CD14-positive monocyte (primary cell): ENCODE results near the gene OPN4. TPM values are rescaled to one million over a fixed set of nuclear protein-coding genes. Genes with fewer than 3 reads are reported as not detected.

Experiments used
- DNase-seq, 3 donors: peaks; one replicate each; pipeline ENCODE4 v3.0.0-alpha.2; 2011 to 2022
- H2AFZ ChIP-seq: 2 replicates; pipeline ENCODE4 v1.6.0; 2012; ENCODE audit warnings: mild to moderate bottlenecking, low read depth, low read length, inconsistent platforms; ENCODE audit not compliant: insufficient read depth, poor library complexity, severe bottlenecking
- H3K27ac ChIP-seq, 2 donors: 1 replicate in 1 of 2; 2 replicates in 1 of 2; pipeline ENCODE4 v1.5.1; 2012 to 2013; ENCODE audit warnings: low read length in 2 of 2, control low read depth in 1 of 2, inconsistent platforms in 1 of 2, low read depth in 1 of 2, mild to moderate bottlenecking in 1 of 2
- H3K27me3 ChIP-seq, 2 donors: one replicate each; pipeline versions ENCODE4 v1.6.0 to v1.6.1; 2011 to 2013; ENCODE audit warnings: low read length in 2 of 2; ENCODE audit not compliant: control insufficient read depth in 2 of 2, insufficient read depth in 2 of 2
- H3K36me3 ChIP-seq, 2 donors: replicated peaks in 1 of 2; 1 replicate in 1 of 2; 2 replicates in 1 of 2; pipeline versions ENCODE4 v1.5.1 to v1.6.1; 2012 to 2013; ENCODE audit warnings: low read length in 2 of 2, control low read depth in 1 of 2, inconsistent platforms in 1 of 2, mild to moderate bottlenecking in 1 of 2; ENCODE audit not compliant: insufficient read depth in 2 of 2, control insufficient read depth in 1 of 2
- H3K4me1 ChIP-seq, 2 donors: 1 replicate in 1 of 2; 2 replicates in 1 of 2; pipeline versions ENCODE4 v1.5.1 to v1.6.1; 2012 to 2013; ENCODE audit warnings: low read length in 2 of 2, control low read depth in 1 of 2, inconsistent platforms in 1 of 2, mild to moderate bottlenecking in 1 of 2, moderate library complexity in 1 of 2; ENCODE audit not compliant: insufficient read depth in 2 of 2, control insufficient read depth in 1 of 2
- H3K4me2 ChIP-seq: replicated peaks from 2 replicates; pipeline ENCODE3; 2012; ENCODE audit warnings: low read length, moderate library complexity, mild to moderate bottlenecking; ENCODE audit not compliant: poor library complexity, severe bottlenecking; ENCODE audit errors: extremely low read depth
- H3K4me3 ChIP-seq, 3 experiments: fragments of 200-600 bp in 1 of 3; sonication (generic) in 1 of 3; replicated peaks in 1 of 3; 1 replicate in 2 of 3; 2 replicates in 1 of 3; pipeline ENCODE4 v1.5.1; 2011 to 2013; ENCODE audit warnings: low read length in 3 of 3, mild to moderate bottlenecking in 3 of 3, control low read depth in 2 of 3, low read depth in 2 of 3, inconsistent platforms in 1 of 3, moderate library complexity in 1 of 3
- H3K79me2 ChIP-seq: 2 replicates; pipeline ENCODE4 v1.6.0; 2012; ENCODE audit warnings: mild to moderate bottlenecking, control low read depth, inconsistent platforms, low read length, moderate library complexity; ENCODE audit not compliant: insufficient read depth
- H3K9ac ChIP-seq: 2 replicates; pipeline ENCODE4 v1.6.0; 2017; ENCODE audit warnings: low read length, mild to moderate bottlenecking; ENCODE audit not compliant: insufficient read depth, poor library complexity, severe bottlenecking
- H3K9me3 ChIP-seq, 2 donors: replicated peaks in 1 of 2; 1 replicate in 1 of 2; 2 replicates in 1 of 2; pipeline versions ENCODE4 v1.5.1 to v1.6.1; 2012 to 2013; ENCODE audit warnings: low read length in 2 of 2, control low read depth in 1 of 2; ENCODE audit not compliant: control insufficient read depth in 1 of 2, insufficient read depth in 1 of 2
- H4K20me1 ChIP-seq: 2 replicates; pipeline ENCODE4 v1.6.0; 2012; ENCODE audit warnings: mild to moderate bottlenecking, low read length, control low read depth, moderate library complexity; ENCODE audit not compliant: insufficient read depth
- H3K27ac Mint-ChIP-seq, 7 donors: one replicate each; pipeline ENCODE4 v1.8.0; 2020; ENCODE audit warnings: mild to moderate bottlenecking in 7 of 7, mixed read lengths in 7 of 7, moderate library complexity in 6 of 7, inconsistent platforms in 2 of 7
- H3K27me3 Mint-ChIP-seq, 3 donors: one replicate each; pipeline ENCODE4 v1.8.0; 2021 to 2022; ENCODE audit warnings: low read depth in 3 of 3, mild to moderate bottlenecking in 3 of 3, mixed read lengths in 3 of 3, moderate library complexity in 3 of 3, inconsistent platforms in 1 of 3
- H3K36me3 Mint-ChIP-seq, 2 donors: one replicate each; pipeline ENCODE4 v1.8.0; 2020; ENCODE audit warnings: mixed read lengths in 2 of 2, inconsistent platforms in 1 of 2, mild to moderate bottlenecking in 1 of 2
- H3K4me1 Mint-ChIP-seq: one replicate; pipeline ENCODE4 v1.8.0; 2020; ENCODE audit warnings: mild to moderate bottlenecking, mixed read lengths
- H3K4me3 Mint-ChIP-seq, 2 donors: one replicate each; pipeline ENCODE4 v1.8.0; 2020; ENCODE audit warnings: mild to moderate bottlenecking in 2 of 2, mixed read lengths in 2 of 2, moderate library complexity in 1 of 2
- H3K9me3 Mint-ChIP-seq, 7 donors: one replicate each; pipeline ENCODE4 v1.8.0; 2020 to 2022; ENCODE audit warnings: mixed read lengths in 7 of 7, mild to moderate bottlenecking in 6 of 7, moderate library complexity in 6 of 7, inconsistent platforms in 2 of 7
- CTCF ChIP-seq: fragments of 200-600 bp; IDR thresholded peaks from one replicate; pipeline ENCODE4 v1.8.0; 2022; ENCODE audit warnings: antibody characterized with exemption, mild to moderate bottlenecking
- WGBS: methylation state at CpG from one replicate; pipeline ENCODE4 v1.1.5; 2013; ENCODE audit warnings: missing lambda C conversion rate; ENCODE audit not compliant: insufficient coverage; 5-methylcytosine and 5-hydroxymethylcytosine counted together
- intact Hi-C, 2 donors: fragments of 100-400 bp; cut with micrococcal nuclease; formaldehyde crosslinking; loops; one replicate each; pipeline versions ENCODE4 v1.15.0 to v1.15.1; 2023
- polyA plus RNA-seq, 3 donors: library from polyadenylated mRNA; depleted of rRNA in 1 of 3; unstranded in 2 of 3; stranded (reverse) in 1 of 3; fragments of 300-500 nt in 2 of 3; fragments of >200 nt in 1 of 3; fragmentation: Illumina TruSeq in 2 of 3; gene quantifications; 1 replicate in 2 of 3; 2 replicates in 1 of 3; pipeline ENCODE4 v1.2.3, GENCODE V29; 2012 to 2021

Gene OPN4
- polyA plus RNA-seq, 3 donors, result not detected

- intact Hi-C loops, result no loop called here
- Histone ChIP-seq H3K4me1 (no peaks in the 10 kb centered on the region), H3K27me3 (no peaks in the 10 kb centered on the region), H3K4me2 (no peak overlapping the region), H3K36me3 (no peaks in the 10 kb centered on the region), H3K4me3 (no peak overlapping the region), H4K20me1 (no peaks in the 10 kb centered on the region), H3K79me2 (no peaks in the 10 kb centered on the region), H3K9ac (no peak overlapping the region), H3K27ac (no peak overlapping the region), H3K9me3 (no peaks in the 10 kb centered on the region), H2AFZ (no peak overlapping the region)
- Mint-ChIP-seq H3K36me3 (no peaks in the 10 kb centered on the region), H3K4me3 (no peak overlapping the region), H3K27ac (no peak overlapping the region), H3K27me3 (peaks cover 0 to 2% (median 1%) of the 10 kb centered on the region in 3 donors), H3K9me3 (no peaks in the 10 kb centered on the region), H3K4me1 (no peaks in the 10 kb centered on the region)
- DNase-seq, result peak in 1 of 3 donors; percentile 1
- no peak for TF ChIP-seq CTCF
- 85% methylated on average over 8 of the region's 13 CpGs for WGBS
Measured at GRCh38 chr10:86647773-86648703, 6.3 kb upstream of the OPN4 start.

- Mint-ChIP-seq H3K36me3 (no peaks in the 10 kb centered on the region), H3K4me1 (no peaks in the 10 kb centered on the region), H3K4me3 (no peak overlapping the region), H3K27me3 (peaks cover 0 to 1% (median 0%) of the 10 kb centered on the region in 3 donors), H3K9me3 (no peaks in the 10 kb centered on the region), H3K27ac (no peak overlapping the region)
- H3K9ac ChIP-seq, result no peak overlapping the region
- intact Hi-C loops, result no loop called here
- no peak overlapping the region for H2AFZ ChIP-seq
- H4K20me1 ChIP-seq, result no peaks in the 10 kb centered on the region
- H3K36me3 ChIP-seq, result no peaks in the 10 kb centered on the region
- H3K27ac ChIP-seq, result no peak overlapping the region
- H3K9me3 ChIP-seq, result no peaks in the 10 kb centered on the region
- H3K79me2 ChIP-seq, result no peaks in the 10 kb centered on the region
- no peak overlapping the region for H3K4me3 ChIP-seq
- 80% methylated on average over 4 of the region's 9 CpGs for WGBS
- no peak overlapping the region for H3K4me2 ChIP-seq
- no peaks in the 10 kb centered on the region for H3K27me3 ChIP-seq
- DNase-seq, result peak in 1 of 3 donors; percentile 1
- H3K4me1 ChIP-seq, result no peaks in the 10 kb centered on the region
- TF ChIP-seq CTCF, result no peak
Measured at GRCh38 chr10:86648704-86649427, 5.5 kb upstream of the OPN4 start.
